ENCODE results near the gene SEC14L2.

Gene SEC14L2

DNA sequence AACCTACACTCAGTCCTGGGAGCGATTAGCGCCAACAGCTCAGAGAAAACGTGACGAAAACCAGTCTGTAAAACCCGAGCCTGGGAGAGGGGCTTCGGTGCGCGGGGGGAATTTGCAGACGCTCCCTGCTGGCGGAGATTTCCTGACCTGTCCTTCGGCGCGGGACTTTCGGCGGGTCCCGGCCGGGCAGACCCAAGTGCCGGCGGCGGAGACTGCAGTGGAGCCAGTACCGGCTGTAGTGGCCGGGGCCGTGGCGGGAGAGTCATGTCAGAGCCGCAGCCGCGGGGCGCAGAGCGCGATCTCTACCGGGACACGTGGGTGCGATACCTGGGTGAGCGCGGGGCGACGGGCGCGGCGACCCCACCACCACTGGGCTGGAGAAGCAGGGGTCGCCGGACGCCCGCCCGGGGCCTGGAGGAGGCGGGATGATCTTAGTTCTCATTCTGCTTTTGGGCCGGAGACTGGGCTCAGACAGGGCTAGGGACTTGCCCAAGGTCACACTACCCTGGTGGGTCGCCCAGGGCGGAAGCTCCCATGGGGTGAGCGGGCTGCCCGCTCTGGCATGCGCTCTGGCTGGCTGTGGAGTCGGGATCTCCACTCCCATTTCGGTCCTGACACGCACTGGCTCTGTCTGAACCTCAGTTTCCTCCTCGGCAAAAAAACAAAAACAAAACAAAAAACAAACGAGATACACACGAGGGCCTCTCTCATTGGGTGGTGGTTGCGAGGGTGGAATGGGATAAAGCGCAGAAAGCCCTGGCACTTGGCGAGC lies 29.0 kb downstream of the SEC14L2 start, which contains the start of gene MTFP1:
MTFP1 (plus strand) TSS at position 153 of the 772 bp plus-strand sequence; CDS start at position 265, 112 bp downstream.
- DNase-seq (ENCODE audit: low read depth) = peak; percentile 53
- TF ChIP-seq, protein P1, sequence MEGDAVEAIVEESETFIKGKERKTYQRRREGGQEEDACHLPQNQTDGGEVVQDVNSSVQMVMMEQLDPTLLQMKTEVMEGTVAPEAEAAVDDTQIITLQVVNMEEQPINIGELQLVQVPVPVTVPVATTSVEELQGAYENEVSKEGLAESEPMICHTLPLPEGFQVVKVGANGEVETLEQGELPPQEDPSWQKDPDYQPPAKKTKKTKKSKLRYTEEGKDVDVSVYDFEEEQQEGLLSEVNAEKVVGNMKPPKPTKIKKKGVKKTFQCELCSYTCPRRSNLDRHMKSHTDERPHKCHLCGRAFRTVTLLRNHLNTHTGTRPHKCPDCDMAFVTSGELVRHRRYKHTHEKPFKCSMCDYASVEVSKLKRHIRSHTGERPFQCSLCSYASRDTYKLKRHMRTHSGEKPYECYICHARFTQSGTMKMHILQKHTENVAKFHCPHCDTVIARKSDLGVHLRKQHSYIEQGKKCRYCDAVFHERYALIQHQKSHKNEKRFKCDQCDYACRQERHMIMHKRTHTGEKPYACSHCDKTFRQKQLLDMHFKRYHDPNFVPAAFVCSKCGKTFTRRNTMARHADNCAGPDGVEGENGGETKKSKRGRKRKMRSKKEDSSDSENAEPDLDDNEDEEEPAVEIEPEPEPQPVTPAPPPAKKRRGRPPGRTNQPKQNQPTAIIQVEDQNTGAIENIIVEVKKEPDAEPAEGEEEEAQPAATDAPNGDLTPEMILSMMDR (conservative IDR thresholded peaks at IDR 0.05; ENCODE audit: control insufficient read depth, insufficient read depth, low read depth, low read length) = no peak
- peak within 1 kb of the TSS; percentile 62 for H3K4me3 ChIP-seq (ENCODE audit: control insufficient read depth, low read depth, low read length)

DNA sequence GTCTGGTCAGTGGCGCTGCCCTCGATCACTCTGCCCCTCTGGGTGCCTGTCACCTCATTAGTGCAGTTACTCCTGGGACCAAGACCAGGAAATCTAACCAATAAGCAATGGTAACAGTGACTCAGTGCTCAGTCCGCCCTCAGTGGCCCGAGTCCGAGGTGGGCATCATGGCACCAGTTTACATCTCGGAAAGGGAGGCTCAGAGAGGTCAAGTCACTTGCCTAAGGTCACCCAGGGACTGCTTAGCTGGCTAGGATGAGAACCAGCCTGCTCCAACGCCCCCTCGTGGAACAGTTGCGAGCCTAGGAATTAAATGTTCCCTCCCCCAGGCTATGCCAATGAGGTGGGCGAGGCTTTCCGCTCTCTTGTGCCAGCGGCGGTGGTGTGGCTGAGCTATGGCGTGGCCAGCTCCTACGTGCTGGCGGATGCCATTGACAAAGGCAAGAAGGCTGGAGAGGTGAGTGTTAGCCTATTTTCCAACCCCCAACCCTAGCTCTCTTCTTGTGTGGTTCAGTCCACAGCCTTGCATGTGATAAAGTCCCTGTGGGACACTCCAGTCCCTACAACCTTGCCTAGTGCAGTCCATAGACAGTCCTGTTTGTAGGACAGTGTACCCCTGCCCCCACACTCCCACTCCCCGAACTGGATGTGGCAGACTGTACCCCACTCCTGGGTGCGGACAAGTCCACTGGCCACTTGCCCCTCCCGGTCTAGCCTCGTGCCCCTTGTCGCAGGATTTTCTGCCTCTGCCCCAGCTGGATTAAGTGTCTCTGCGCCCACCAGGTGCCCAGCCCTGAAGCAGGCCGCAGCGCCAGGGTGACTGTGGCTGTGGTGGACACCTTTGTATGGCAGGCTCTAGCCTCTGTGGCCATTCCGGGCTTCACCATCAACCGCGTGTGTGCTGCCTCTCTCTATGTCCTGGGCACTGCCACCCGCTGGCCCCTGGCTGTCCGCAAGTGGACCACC lies 29.9 kb downstream of the SEC14L2 start:
- H3K4me3 ChIP-seq (ENCODE audit: control insufficient read depth, low read depth, low read length) = peak overlapping the region; percentile 62
- TF ChIP-seq, protein P1 (conservative IDR thresholded peaks at IDR 0.05; ENCODE audit: control insufficient read depth, insufficient read depth, low read depth, low read length) = peak; percentile 75
- peak; percentile 78 for DNase-seq (ENCODE audit: low read depth)

DNA sequence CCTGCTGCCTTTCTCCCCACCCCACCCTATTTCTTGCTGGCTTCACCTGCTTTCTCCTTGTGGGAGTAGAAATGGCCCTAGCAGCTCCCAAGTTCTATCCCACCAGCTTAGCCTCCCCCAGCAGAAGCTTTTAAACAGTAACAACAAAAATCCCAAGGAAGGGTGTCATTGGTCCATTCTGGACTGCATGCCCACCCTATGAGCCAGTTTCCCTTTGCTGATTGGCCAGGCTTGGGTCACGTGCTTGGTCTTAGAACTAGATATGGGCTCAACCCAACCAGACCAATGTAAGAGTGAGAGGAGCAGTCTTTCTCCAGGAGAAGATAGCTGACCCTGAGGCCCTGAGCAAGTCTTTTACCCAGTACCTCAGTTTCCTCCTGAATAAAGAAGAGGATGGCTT lies 31.1 kb downstream of the SEC14L2 start:
- H3K4me3 ChIP-seq (ENCODE audit: control insufficient read depth, low read depth, low read length) = no peak overlapping the region
- TF ChIP-seq, protein P1 (conservative IDR thresholded peaks at IDR 0.05; ENCODE audit: control insufficient read depth, insufficient read depth, low read depth, low read length) = no peak
- DNase-seq (ENCODE audit: low read depth) = no peak

DNA sequence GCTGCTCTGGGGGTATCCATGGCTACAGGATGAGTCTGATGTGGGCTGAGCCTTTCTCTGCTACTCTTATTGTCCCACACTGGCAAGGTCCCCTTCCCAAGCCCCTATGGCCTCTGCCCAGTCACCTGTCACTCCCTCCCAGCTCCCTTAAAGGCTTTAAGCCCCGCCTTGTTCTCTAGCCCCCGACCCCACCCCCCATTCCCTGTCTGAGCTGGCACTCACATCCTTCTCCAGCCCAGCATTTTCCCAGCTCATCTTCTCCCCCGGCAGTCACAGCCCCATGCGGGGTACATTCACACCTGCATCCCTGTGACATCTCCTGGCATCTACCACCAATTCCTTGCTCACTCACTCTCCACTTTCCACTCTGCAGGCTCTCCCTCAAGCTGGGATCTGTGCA lies 33.1 kb downstream of the SEC14L2 start:
- DNase-seq (ENCODE audit: low read depth) = no peak
- TF ChIP-seq, protein P1 (conservative IDR thresholded peaks at IDR 0.05; ENCODE audit: control insufficient read depth, insufficient read depth, low read depth, low read length) = no peak
- H3K4me3 ChIP-seq (ENCODE audit: control insufficient read depth, low read depth, low read length) = no peak overlapping the region

DNA sequence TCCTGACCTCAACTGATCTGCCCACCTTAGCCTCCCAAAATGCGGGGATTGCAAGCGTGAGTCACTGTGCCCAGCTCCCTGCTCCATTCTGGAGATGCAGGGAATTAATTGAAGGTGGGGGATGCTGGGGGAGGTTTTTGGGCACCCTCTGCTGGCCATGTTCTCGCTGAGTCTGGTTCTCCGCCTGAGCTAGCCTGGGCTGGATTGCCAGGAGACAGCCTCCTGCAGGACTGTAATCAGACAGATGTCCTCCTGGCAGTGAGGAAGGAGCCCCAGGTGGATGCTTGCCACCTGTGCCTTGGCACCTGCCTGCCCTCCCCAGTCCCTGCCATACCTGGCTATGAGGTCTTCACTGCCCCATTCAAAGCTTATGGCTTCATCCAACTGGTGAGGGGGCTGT lies 34.1 kb downstream of the SEC14L2 start:
- H3K4me3 ChIP-seq (ENCODE audit: control insufficient read depth, low read depth, low read length) = no peak overlapping the region
- TF ChIP-seq, protein P1 (conservative IDR thresholded peaks at IDR 0.05; ENCODE audit: control insufficient read depth, insufficient read depth, low read depth, low read length) = no peak
- no peak for DNase-seq (ENCODE audit: low read depth)

DNA sequence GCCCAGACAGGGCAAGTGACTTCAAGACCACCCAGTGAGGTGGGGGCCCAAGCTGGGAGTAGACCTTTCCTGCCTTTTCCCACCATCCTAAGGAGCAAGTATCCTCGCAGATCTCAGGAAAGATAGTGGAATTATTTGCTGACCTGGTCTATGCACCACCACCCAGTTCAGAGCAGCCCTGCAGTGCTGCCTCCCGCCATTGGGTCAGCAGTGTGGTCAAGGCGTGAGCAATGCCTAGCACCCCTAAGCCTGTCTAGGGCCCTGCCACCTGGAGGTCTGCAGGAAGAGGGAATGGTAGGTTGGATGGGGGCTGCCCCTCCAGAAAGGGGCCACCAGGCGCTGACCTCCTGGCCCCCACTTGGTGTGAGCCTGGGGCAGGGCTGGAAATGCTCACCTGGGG lies 35.3 kb downstream of the SEC14L2 start:
- TF ChIP-seq, protein P1 (conservative IDR thresholded peaks at IDR 0.05; ENCODE audit: control insufficient read depth, insufficient read depth, low read depth, low read length) = no peak
- no peak overlapping the region for H3K4me3 ChIP-seq (ENCODE audit: control insufficient read depth, low read depth, low read length)
- DNase-seq (ENCODE audit: low read depth) = no peak

All from fibroblast of mammary gland (primary cell).